ENCODE results near the gene MMP27.
"Not testable (repeated sequence)": the region's sequence is repeated elsewhere in the genome, so short reads cannot be mapped to it uniquely, and the experiment has no call there.

MMP27 gene, protein sequence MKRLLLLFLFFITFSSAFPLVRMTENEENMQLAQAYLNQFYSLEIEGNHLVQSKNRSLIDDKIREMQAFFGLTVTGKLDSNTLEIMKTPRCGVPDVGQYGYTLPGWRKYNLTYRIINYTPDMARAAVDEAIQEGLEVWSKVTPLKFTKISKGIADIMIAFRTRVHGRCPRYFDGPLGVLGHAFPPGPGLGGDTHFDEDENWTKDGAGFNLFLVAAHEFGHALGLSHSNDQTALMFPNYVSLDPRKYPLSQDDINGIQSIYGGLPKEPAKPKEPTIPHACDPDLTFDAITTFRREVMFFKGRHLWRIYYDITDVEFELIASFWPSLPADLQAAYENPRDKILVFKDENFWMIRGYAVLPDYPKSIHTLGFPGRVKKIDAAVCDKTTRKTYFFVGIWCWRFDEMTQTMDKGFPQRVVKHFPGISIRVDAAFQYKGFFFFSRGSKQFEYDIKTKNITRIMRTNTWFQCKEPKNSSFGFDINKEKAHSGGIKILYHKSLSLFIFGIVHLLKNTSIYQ

DNA sequence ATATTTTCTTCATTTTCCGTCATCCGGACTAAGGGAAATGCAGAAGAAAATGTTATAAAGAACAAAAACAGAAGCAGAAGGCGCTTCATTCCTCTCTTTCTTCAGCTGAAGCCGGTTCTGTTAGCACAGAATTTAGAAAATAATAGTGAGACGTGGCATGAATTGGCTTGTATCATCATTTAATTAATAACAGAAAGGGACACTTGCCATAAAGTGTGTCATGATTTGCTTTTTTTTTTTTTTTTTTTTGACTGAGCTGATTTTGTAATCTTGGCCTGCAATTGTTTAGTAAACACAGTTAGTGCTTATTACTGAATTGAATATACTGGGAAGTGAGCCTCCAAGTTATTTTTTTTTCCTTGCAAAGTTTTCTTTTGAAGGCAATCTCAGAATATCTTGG, at the start of gene MMP27:
TSS of gene MMP27 (minus strand) at position 144 of the 400 bp plus-strand sequence. CDS start at position 89, 55 bp downstream.
- no peak for DNase-seq

DNA sequence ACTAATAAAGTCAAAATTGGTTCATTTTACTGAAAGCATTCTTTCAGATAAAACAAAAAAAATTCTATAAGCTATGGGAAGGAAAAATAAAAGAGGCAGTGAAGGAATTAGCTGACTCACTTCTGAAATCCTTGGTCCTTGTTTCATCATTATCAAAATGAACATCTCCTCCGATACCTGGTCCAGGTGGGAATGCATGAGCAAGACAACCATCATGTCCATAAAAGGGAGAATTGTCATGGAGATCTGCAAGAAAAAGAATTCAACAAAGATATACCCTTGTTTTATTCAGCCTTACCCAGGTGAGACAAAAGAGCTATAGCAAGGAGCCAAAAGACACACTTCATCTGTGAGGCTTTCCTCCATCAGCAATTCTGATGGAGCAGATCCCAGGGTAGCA, 47.7 kb upstream of the MMP27 start:
- DNase-seq: no peak

DNA sequence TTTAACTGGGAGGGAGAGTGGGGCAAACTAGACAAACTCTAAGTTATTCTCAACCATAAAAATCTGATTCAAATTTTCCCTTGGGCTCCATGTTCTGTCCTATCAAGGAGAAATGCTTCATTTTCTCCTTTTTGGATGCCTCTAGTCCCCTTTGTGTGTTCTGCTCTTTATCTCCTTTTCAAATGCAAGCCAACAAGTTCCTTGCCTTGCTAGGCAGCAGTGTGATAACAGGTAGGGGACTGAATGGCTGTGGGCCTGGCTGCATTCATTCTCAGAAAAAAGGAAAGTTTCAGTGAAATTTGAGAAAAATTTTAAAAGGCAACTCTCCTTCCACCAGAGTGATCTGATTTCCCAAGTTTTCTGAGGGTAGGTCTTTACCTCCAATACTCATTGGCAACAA, 46.1 kb upstream of the MMP27 start:
- DNase-seq: no peak

DNA sequence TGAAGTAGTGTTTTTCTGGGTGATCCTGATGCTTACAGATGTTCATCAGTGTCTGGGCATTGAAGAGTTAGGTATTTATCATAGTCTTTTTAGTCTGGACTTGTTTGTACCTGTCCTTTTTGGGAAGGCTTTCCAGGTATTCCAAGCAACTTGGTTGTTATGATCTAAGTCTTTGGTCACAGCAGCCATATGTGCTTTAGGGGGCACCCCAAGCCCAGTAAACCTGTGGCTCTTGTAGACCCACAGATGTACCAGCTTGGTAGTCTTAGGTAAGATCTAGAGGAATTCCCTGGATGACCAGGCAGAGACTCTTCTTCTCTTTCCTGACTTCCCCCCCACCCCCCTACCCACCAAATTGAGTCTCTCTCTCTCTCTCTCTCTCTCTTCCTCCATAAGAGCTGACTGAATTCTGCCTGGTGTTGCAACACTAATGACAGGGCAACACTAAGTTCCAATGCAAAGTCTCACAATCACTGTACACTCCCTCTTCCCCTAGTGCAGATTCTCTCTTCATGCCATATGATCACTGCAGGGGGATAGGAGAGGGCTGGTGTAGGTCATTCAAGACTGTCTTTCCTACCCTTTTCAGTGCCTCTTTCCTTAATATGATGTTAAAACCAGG, 43.6 kb upstream of the MMP27 start:
- DNase-seq: no peak

DNA sequence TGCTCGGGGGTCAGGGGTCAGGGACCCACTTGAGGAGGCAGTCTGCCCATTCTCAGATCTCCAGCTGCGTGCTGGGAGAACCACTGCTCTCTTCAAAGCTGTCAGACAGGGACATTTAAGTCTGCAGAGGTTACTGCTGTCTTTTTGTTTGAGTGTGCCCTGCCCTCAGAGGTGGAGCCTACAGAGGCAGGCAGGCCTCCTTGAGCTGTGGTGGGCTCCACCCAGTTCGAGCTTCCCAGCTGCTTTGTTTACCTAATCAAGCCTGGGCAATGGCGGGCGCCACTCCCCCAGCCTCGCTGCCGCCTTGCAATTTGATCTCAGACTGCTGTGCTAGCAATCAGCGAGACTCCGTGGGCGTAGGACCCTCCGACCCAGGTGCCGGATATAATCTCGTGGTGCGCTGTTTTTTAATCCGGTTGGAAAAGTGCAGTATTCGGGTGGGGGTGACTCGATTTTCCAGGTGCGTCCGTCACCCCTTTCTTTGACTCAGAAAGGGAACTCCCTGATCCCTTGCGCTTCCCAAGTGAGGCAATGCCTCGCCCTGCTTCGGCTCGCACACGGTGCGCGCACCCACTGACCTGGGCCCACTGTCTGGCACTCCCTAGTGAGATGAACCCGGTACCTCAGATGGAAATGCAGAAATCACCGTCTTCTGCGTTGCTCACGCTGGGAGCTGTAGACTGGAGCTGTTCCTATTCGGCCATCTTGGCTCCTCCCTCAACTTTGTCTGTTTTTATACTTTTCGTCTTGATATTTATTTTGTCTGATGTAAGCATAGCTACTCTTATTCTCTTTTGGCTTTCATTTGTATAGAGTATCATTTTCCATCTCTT, 41.4 kb upstream of the MMP27 start:
- DNase-seq: not testable (repeated sequence)

DNA sequence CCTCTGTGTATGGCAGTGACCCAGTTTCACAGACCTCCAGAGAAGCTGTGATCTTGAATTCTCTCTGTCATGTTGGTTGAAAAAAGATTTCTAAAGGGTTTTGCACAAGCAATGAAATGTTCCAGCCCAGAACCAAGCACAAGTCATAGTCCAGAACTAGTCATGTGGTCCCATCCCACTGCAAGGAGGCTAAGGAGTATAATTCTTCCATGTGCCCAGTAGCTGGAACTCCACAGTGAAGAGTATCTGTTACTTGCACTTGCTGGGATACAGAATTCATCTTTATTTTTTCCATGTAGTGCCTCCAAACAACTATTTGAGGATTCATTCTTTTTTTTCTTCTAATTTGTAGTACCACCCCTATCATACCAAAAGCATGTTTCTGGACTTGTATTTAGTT, 29.1 kb upstream of the MMP27 start:
- DNase-seq: no peak

DNA sequence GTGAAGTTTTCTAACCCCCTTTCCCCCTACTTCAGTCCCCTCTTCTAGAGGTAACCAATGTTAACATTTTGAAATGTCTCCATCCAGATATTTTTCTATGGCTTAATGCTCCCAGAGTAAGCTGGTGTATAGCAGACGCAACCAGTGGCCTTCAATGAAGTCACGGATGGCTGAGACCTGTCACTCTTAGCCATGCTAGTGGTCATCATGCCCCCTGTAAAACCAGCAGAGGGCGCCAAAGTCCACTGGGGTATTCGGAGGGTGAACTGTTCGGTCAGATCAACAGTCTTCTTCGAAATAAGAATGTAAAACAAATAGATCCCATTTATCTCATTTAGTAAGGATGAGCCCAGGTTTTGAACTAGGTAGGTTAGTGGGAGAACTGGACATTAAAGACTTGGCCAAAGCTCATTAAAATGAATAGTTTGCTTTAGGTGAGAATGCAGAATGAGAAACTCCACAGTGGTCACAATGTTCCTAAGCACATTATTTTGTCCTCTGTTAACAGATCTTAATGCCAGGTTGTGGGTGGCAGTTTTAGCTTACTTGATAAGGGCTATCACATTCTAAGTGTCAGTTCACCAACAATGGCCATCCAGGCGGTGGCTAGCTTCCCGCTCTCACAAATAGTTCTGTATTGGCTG, 27.8 kb upstream of the MMP27 start:
- DNase-seq: no peak

DNA sequence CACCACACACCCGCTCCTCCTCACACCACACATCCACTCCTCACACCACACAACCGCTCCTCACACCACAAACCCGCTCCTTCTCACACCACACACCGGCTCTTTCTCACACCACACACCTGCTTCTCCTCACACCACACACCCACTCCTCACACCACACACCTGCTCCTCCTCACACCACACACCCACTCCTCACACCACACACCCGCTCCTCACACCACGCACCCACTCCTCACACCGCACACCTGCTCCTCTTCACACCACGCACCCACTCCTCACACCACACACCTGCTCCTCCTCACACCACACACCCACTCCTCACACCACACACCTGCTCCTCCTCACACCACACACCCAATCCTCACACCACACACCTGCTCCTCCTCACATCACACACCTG, 25.4 kb upstream of the MMP27 start:
- DNase-seq: not testable (repeated sequence)

DNA sequence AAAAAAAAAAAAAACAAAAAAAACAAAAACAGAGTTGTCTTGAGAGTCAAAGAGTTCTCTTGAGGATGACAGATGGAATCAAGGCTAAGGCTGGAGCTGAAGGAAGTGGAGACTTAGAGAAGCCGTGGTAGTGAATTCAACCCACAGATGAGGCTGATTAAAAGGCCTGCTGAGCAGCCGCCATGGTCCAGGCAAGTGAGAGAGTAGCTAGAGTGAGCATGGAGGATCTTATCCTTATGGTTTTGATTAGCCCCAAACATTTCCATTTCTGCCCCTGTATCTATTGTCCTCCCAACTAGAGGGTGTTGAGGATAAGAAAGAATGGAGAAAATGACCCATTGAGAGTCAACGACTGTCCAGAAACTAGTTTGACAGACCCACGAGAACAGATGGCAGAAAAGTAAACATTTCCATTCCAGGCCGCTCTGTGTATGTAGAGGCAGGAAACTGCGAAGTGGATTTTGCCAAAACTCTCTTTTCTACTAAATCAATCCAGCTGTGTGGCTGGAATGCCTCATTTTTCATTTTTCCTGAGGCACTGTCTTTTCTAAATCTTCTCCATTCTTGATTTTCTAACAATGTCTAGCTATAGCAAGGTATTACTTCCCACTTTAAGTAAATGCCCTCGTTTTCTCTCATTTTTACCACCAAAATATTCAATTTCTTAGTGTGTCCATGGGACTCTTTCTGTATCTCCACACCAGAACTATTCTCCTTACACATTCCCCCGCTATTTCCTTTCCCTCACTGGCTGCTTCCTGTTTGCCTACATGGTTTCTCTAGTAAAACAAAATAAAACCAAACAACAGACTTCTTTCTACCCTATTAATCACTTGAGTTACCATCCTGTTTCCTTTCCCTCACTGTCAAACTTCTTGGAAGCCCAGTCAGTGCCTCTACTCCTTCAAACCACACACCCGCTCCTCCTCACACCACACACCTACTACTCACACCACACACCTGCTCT, 24.6 kb upstream of the MMP27 start:
- no peak for DNase-seq

DNA sequence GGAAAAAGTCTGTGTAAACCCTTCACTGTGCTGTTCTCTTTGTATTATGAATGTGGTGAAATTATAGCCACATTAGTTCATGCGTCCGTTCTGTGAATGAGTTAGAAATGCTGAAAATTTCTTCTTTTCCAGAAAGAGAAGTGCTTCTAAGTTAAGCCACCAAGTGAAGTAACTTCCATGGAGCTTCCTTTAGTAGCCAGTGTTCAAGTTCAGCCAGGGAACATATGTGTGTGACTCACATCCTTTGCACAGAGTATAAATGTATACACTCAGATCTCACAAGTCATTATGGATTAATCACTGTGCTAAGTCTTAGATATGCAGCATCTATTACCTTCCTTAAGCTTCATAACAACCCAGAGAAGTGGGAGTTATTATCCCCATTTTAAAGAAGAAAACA, 22.3 kb upstream of the MMP27 start:
- DNase-seq: no peak

DNA sequence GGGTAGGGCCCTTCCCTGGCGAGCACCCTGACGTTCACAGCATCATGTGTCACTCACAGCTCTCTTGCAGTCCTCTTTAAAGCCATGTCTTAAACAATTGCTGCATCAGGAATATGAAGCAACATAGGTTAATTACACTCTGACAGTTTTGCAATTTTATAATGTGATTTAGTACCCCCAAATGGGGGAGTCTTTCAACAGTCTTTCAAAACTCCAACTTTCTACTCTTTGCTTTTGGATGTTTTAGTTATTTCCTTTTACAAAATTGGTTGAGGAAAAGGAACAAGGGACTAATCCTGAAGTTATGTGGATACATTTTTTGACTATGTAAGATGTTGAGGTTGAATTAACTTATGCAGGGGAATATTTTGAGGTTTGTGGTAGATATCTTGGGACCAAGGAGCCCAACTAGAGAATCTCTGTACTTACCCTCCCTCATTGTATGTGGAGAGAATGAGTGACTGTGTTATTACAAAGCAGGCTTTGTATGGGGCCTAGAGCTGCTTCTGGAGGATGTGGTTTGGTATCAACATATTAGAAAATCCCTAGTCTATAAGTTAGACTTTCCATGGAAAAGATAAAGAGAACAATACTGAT, 19.4 kb upstream of the MMP27 start, which contains the start of gene MMP8:
TSS of gene MMP8 (minus strand) at position 51 of the 597 bp plus-strand sequence. CDS start 99 bp downstream, outside the sequence.
- DNase-seq: no peak

DNA sequence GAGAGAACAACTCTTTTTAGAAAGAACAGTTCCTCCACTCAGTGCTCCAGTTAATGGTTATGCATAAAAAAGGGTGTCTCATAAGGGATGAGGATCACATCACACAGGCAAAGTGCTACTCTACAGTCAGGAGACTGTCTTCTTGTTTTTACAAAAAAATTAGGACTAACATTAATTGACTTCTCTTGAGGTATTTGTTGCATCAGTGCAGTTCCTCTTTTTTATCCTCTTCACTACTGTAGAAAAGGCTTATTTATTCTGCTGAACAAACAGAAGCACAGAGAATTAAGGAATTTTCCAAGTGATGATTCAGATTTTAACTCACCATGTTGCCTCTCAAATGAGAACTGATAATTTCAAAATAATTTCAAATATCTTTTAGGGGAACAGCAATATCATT, 17.3 kb upstream of the MMP27 start:
- DNase-seq: no peak

DNA sequence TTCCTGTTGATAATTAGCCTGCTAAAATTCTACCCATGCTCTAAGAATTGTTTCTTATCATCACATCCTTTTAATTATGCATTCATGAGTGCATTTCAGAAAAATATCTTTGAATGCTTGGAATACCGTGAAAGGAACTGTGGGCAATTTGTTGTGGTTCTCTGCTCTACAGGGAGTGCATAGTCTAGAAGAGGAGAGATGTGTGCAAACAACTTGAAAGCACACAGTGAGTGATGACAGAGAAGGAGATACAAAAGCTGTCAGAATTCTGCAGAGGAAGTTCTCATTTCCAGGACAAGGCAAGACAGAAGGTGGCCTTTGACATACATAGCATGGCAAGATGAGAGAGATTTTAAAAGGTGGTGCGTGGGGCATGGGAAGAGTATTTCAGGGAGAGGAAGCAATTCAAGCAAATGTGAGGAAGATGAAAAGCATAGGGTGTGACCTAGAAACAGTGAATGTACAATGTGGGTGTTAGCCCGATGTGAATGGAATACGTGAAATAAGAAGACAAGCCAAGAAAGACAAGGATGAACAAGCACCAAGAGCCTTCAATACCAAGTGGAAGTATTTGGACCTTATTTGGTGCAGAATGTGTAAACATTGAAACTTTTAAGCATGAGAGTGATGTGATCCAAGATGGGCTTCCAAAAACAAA, 14.2 kb upstream of the MMP27 start:
- DNase-seq: no peak

DNA sequence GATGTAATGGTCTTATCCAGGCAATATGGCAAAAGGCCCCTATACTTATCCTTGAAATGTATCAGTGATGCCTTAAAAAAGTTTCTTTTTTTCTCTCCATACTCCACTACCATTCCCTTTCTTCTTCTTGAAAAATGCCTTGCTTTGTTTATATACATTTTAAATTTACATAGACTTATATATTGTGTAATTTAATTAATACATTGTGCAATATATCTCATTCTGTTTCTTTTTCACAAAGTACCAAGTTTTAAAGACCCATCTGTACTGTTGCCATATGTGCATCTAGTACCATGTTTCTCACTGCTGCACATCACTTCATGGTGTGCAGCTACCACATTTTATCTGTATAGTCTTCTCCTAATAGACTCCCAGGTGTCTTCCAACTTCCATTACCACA, 11.7 kb upstream of the MMP27 start:
- DNase-seq: no peak

DNA sequence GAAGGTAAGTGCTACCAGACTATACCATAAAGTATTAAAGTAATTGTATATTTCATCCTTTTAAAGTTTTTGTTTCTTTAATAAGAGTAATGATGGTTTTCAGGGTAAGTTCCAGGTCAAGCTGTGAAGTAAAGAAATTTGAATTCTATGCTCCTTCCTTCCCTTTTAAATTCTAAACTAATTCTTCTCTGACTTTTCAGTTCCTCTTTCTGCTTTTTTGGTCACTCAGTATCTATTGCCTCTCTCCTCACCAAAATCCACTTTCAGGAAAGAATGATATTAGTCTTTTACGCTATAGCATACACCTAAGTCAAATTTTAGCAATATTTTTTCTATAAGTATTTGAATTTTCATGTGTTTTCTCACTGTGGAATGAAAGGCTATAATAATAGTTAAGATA, 11.0 kb upstream of the MMP27 start:
- DNase-seq: no peak

DNA sequence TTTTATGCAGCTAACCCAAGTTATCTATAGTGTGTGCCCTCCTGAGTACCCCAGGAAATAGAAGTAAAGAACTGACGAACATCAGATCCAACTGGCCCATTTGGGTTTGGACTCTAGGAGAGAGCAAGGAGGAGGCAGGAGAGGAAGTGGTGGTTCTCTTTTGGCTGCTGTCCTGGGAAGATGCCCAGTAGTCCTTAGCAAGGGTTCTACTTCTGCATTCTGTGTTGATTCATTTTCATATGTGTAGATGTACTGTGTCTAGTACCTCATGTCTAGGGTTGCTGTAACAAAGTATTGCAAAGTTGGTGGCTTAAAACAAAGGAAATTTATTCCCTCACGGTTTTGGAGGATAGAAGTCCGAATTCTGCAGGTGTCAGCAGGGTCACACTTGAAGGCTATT, 6.6 kb upstream of the MMP27 start:
- DNase-seq: no peak

DNA sequence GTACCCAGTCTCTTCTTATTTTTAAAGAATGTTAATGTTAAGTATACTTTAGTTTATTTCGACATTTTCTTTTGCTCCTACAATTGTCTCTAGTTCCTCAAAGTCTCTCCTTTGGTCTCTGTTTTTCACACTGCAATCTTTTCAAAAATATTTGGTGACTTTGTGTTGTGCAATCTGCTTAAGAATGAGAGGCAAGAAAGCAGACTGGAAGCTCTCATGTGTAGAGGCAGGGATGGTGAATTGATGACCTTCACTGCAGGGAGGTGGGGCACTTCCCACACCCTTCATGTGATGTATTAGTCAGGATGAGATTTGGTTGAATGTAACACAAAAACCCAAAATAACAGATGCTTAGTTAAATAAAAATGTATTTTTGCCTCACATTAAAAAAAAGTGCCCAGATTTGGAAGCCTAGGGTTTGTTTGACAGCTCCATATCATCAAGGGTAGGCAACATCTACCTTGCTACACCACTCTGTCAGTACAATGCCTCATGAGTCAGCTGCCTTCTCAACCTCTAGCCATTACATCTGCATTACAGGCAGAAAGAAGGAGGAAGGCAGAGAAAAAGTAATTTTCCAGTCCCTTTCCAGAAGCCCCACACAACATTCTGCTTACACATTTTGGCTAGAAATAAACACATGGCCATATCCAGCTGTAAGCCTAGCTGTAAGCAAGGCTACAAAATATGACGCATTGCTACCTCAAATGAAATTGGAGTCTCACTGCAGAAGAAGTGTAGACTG, 3.8 kb upstream of the MMP27 start:
- no peak for DNase-seq

DNA sequence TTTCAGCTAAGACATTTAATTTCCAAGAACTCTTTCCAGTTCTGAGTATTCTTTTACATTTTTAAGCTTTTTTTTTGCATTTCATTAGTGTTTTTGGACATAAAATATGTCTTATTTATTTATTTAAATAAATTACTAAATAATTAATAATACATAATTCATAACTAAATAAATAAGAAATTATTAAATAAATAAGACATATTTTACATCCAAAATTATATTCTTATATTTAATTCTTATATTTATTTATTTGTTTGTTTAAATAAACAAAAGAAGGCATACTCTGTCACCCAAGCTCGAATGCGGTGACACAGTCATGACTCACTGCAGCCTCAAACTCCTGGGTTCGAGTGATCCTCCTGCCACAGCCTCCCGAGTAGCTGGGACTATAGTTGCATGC, 3.1 kb upstream of the MMP27 start:
- no peak for DNase-seq

DNA sequence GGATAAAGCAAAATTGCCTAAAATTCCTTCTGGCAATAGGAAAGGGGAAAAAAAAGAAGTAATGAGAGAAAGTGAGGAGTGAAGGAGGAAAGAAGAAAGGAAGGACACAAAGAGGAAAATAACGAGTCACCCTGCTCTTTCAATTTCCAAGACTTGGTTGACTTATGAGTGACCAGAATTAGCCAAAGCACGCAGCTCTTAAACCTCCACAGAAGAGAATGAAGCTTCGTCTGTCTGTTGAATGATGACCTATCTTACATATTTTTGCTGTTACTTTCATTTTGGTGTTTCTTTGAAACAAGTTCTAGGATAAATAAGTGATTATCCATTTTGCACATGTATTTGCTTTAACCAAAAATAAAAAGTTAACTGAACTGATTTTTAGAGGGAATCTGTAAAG, 728 bp downstream of the MMP27 start:
- DNase-seq: no peak
